WTC11 (cell line): Measurements from ENCODE around the gene IP6K2. TPM values are rescaled to one million over a fixed set of nuclear protein-coding genes. Genes with fewer than 3 reads are reported as not detected.
A peak's percentile ranks its signal among the peaks of the same experiment; 100 is the strongest.

Source experiments
- AR ChIP-seq: fragments of 250-450 bp; sonication (Bioruptor Pico); IDR thresholded peaks from 2 replicates; pipeline ENCODE4 v1.9.0; 2021; ENCODE audit warnings: mild to moderate bottlenecking
- CBFB ChIP-seq: sonication (generic); formaldehyde crosslinking; IDR thresholded peaks from 2 replicates; pipeline ENCODE4 v1.8.1; 2022; ENCODE audit warnings: mild to moderate bottlenecking, low read depth, missing genetic modification reagents
- CDX4 ChIP-seq: fragments of 250-450 bp; sonication (Bioruptor Pico); IDR thresholded peaks from 2 replicates; pipeline ENCODE4 v1.9.0; 2021; ENCODE audit warnings: moderate library complexity, mild to moderate bottlenecking, inconsistent platforms, borderline replicate concordance
- HMGXB4 ChIP-seq: sonication (generic); formaldehyde crosslinking; IDR thresholded peaks from 2 replicates; pipeline ENCODE4 v1.8.1; 2023; ENCODE audit warnings: mild to moderate bottlenecking, moderate library complexity, missing genetic modification reagents
- IRF1 ChIP-seq: sonication (generic); formaldehyde crosslinking; IDR thresholded peaks from 2 replicates; pipeline ENCODE4 v1.8.0; 2023; ENCODE audit warnings: missing genetic modification reagents
- NR1H2 ChIP-seq: sonication (generic); formaldehyde crosslinking; IDR thresholded peaks from 2 replicates; pipeline ENCODE4 v1.9.0; 2021; ENCODE audit warnings: mild to moderate bottlenecking, moderate library complexity, missing genetic modification reagents
- NR3C1 ChIP-seq: sonication (generic); formaldehyde crosslinking; conservative IDR thresholded peaks from 2 replicates; pipeline ENCODE4 v1.8.1; 2023; ENCODE audit warnings: low read depth, mild to moderate bottlenecking, missing genetic modification reagents
- PRDM15 ChIP-seq: sonication (generic); formaldehyde crosslinking; IDR thresholded peaks from 2 replicates; pipeline ENCODE4 v1.8.0; 2022; ENCODE audit warnings: missing genetic modification reagents
- SMAD4 ChIP-seq: sonication (generic); formaldehyde crosslinking; IDR thresholded peaks from 2 replicates; pipeline ENCODE4 v1.8.0; 2022; ENCODE audit warnings: mild to moderate bottlenecking, missing genetic modification reagents
- STAT6 ChIP-seq: sonication (generic); formaldehyde crosslinking; conservative IDR thresholded peaks from 2 replicates; pipeline ENCODE4 v1.8.1; 2023; ENCODE audit warnings: mild to moderate bottlenecking, low read depth, missing genetic modification reagents, moderate library complexity
- USF2 ChIP-seq: sonication (generic); formaldehyde crosslinking; IDR thresholded peaks from 2 replicates; pipeline ENCODE4 v1.8.1; 2023; ENCODE audit warnings: mild to moderate bottlenecking, missing genetic modification reagents, moderate library complexity
- ZNF281 ChIP-seq: sonication (generic); formaldehyde crosslinking; IDR thresholded peaks from 2 replicates; pipeline ENCODE4 v1.8.0; 2023; ENCODE audit warnings: mild to moderate bottlenecking, missing genetic modification reagents
- ZNF416 ChIP-seq: fragments of 250-450 bp; sonication (Bioruptor Pico); IDR thresholded peaks from 2 replicates; pipeline ENCODE4 v1.9.0; 2021; ENCODE audit warnings: mild to moderate bottlenecking, inconsistent platforms
- ZNF423 ChIP-seq: fragments of 250-450 bp; sonication (Bioruptor Pico); IDR thresholded peaks from 2 replicates; pipeline ENCODE4 v2.1.2; 2022; ENCODE audit warnings: mild to moderate bottlenecking, moderate library complexity
- ZNF512 ChIP-seq: sonication (generic); formaldehyde crosslinking; IDR thresholded peaks from 2 replicates; pipeline ENCODE4 v1.8.1; 2022; ENCODE audit warnings: missing genetic modification reagents, borderline replicate concordance
- total RNA-seq: library from RNA; stranded (reverse); gene quantifications from 3 replicates; pipeline ENCODE4 v1.2.3, GENCODE V29; 2021
- TF ChIP-seq, protein P1 (sequence below): sonication (generic); formaldehyde crosslinking; IDR thresholded peaks from 2 replicates; pipeline ENCODE4 v1.8.1; 2022; ENCODE audit warnings: low read depth, mild to moderate bottlenecking, moderate library complexity, missing genetic modification reagents, borderline replicate concordance

Gene IP6K2
- total RNA-seq, 1 experiment from 2014 or later, result 123 TPM

- TF ChIP-seq STAT6 (CRISPR knock-in tag), result peak; percentile 98
- TF ChIP-seq NR1H2, result no peak
- TF ChIP-seq PRDM15 (CRISPR knock-in tag), result 0 out of 2 replicates have a peak, but pooled peaks have one; percentile 27
- TF ChIP-seq USF2 (CRISPR knock-in tag), result peak; percentile 81
- TF ChIP-seq ZNF423 (CRISPR knock-in tag), result no peak
- peak; percentile 97 for TF ChIP-seq NR3C1 (CRISPR knock-in tag)
- no peak for TF ChIP-seq AR (CRISPR knock-in tag)
- peak; percentile 100 for TF ChIP-seq HMGXB4 (CRISPR knock-in tag)
- TF ChIP-seq ZNF281 (CRISPR knock-in tag), result no peak
- no peak for TF ChIP-seq ZNF512 (CRISPR knock-in tag)
- TF ChIP-seq SMAD4 (CRISPR knock-in tag), result no peak
- no peak for TF ChIP-seq ZNF416 (CRISPR knock-in tag)
- peak; percentile 99 for TF ChIP-seq CBFB (CRISPR knock-in tag)
- TF ChIP-seq CDX4 (CRISPR knock-in tag), result no peak
- TF ChIP-seq, protein P1, sequence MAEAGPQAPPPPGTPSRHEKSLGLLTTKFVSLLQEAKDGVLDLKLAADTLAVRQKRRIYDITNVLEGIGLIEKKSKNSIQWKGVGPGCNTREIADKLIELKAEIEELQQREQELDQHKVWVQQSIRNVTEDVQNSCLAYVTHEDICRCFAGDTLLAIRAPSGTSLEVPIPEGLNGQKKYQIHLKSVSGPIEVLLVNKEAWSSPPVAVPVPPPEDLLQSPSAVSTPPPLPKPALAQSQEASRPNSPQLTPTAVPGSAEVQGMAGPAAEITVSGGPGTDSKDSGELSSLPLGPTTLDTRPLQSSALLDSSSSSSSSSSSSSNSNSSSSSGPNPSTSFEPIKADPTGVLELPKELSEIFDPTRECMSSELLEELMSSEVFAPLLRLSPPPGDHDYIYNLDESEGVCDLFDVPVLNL, result no peak
- no peak for TF ChIP-seq IRF1 (CRISPR knock-in tag)
These were observed 31.2 kb downstream of the IP6K2 start, which contains the start of gene NCKIPSD (continued) for GRCh38 chr3:48685603-48686511.
